Thoracic aorta (tissue), 2 donors: ENCODE measurements around the gene SLC23A2. TPM values are rescaled to one million over a fixed set of nuclear protein-coding genes. Genes with fewer than 3 reads are reported as not detected.
A peak's percentile ranks its signal among the peaks of the same experiment; 100 is the strongest.

Experiments
- ATAC-seq: fragments of 150-250 bp; one replicate; pipeline ENCODE4 v1.8.0; 2017; ENCODE audit warnings: low read depth; ENCODE audit not compliant: insufficient number of reproducible peaks, low FRiP score
- DNase-seq: peaks from one replicate; pipeline ENCODE4 v3.0.0-alpha.2; 2020; ENCODE audit warnings: low spot score
- H3K27ac ChIP-seq, 2 donors: fragments of 200-600 bp; sonication (generic); 1 replicate in 1 of 2; 2 replicates in 1 of 2; pipeline ENCODE4 v1.5.1; 2016; ENCODE audit warnings: mild to moderate bottlenecking in 2 of 2, moderate library complexity in 2 of 2
- H3K27me3 ChIP-seq: fragments of 200-600 bp; sonication (generic); replicated peaks from 2 replicates; pipeline ENCODE4 v1.6.0; 2016; ENCODE audit warnings: mild to moderate bottlenecking; ENCODE audit not compliant: insufficient read depth
- H3K36me3 ChIP-seq: fragments of 200-600 bp; sonication (generic); one replicate; pipeline ENCODE4 v1.5.1; 2016
- H3K4me1 ChIP-seq, 2 donors: fragments of 200-600 bp; sonication (generic); 1 replicate in 1 of 2; 2 replicates in 1 of 2; pipeline versions ENCODE4 v1.5.1 to v1.6.0; 2016; ENCODE audit warnings: low read depth in 2 of 2, mild to moderate bottlenecking in 1 of 2; ENCODE audit not compliant: control insufficient read depth in 1 of 2
- H3K4me3 ChIP-seq: fragments of 200-600 bp; sonication (generic); 2 replicates; pipeline ENCODE4 v1.5.1; 2016; ENCODE audit warnings: mild to moderate bottlenecking
- H3K9me3 ChIP-seq: fragments of 200-600 bp; sonication (generic); 2 replicates; pipeline ENCODE4 v1.5.1; 2016
- total RNA-seq, 2 donors: library from RNA; depleted of rRNA; stranded (reverse); fragments of >200 nt; gene quantifications; one replicate each; pipeline versions ENCODE4 v1.1.0 to v1.2.3, GENCODE V29; 2016
- TF ChIP-seq, protein P1 (sequence below): fragments of 200-600 bp; sonication (generic); IDR thresholded peaks from one replicate; pipeline ENCODE4 v1.5.1; 2019; ENCODE audit warnings: antibody characterized with exemption

SLC23A2 gene
- total RNA-seq, 2 donors from 2014 or later = 32.1 to 51.9 TPM

- no peaks in the 10 kb centered on the region for H3K27me3 ChIP-seq
- no peak overlapping the region for H3K4me3 ChIP-seq
- no peak for ATAC-seq
- H3K27ac ChIP-seq = no peak overlapping the region
- TF ChIP-seq, protein P1, sequence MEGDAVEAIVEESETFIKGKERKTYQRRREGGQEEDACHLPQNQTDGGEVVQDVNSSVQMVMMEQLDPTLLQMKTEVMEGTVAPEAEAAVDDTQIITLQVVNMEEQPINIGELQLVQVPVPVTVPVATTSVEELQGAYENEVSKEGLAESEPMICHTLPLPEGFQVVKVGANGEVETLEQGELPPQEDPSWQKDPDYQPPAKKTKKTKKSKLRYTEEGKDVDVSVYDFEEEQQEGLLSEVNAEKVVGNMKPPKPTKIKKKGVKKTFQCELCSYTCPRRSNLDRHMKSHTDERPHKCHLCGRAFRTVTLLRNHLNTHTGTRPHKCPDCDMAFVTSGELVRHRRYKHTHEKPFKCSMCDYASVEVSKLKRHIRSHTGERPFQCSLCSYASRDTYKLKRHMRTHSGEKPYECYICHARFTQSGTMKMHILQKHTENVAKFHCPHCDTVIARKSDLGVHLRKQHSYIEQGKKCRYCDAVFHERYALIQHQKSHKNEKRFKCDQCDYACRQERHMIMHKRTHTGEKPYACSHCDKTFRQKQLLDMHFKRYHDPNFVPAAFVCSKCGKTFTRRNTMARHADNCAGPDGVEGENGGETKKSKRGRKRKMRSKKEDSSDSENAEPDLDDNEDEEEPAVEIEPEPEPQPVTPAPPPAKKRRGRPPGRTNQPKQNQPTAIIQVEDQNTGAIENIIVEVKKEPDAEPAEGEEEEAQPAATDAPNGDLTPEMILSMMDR = no peak
- H3K36me3 ChIP-seq = no peaks in the 10 kb centered on the region
- H3K4me1 ChIP-seq = peaks cover 7 to 8% of the 10 kb centered on the region in 2 donors
- H3K9me3 ChIP-seq = no peaks in the 10 kb centered on the region
- DNase-seq = no peak
Observed at GRCh38 chr20:4817230-4817671, 184.1 kb downstream of the SLC23A2 start.

GRCh38 chr20:4815628-4816027 lies 185.7 kb downstream of the SLC23A2 start:
- TF ChIP-seq, protein P1 = no peak
- Histone ChIP-seq H3K27ac (no peak overlapping the region), H3K27me3 (no peaks in the 10 kb centered on the region), H3K36me3 (no peaks in the 10 kb centered on the region), H3K4me3 (no peak overlapping the region), H3K4me1 (peaks cover 0 to 13% of the 10 kb centered on the region in 2 donors), H3K9me3 (no peaks in the 10 kb centered on the region)
- DNase-seq (no peak), ATAC-seq (no peak)

- TF ChIP-seq, protein P1 = no peak
- H3K27me3 ChIP-seq = no peaks in the 10 kb centered on the region
- H3K27ac ChIP-seq = peak overlapping the region in 1 of 2 donors; percentile 60
- H3K4me3 ChIP-seq = peak overlapping the region; percentile 56
- H3K36me3 ChIP-seq = no peaks in the 10 kb centered on the region
- no peaks in the 10 kb centered on the region for H3K9me3 ChIP-seq
- peaks cover 0 to 14% of the 10 kb centered on the region in 2 donors for H3K4me1 ChIP-seq
- ATAC-seq = no peak
- DNase-seq = no peak
Observed at GRCh38 chr20:4814696-4815252, 186.5 kb downstream of the SLC23A2 start.

- DNase-seq (no peak), ATAC-seq (no peak)
- Histone ChIP-seq H3K27ac (peak overlapping the region in 1 of 2 donors; percentile 60), H3K4me1 (peaks cover 0 to 14% of the 10 kb centered on the region in 2 donors), H3K27me3 (no peaks in the 10 kb centered on the region), H3K4me3 (peak overlapping the region; percentile 56), H3K36me3 (no peaks in the 10 kb centered on the region), H3K9me3 (no peaks in the 10 kb centered on the region)
- TF ChIP-seq, protein P1 = no peak
Observed at GRCh38 chr20:4813863-4814695, 187.2 kb downstream of the SLC23A2 start.

DNA sequence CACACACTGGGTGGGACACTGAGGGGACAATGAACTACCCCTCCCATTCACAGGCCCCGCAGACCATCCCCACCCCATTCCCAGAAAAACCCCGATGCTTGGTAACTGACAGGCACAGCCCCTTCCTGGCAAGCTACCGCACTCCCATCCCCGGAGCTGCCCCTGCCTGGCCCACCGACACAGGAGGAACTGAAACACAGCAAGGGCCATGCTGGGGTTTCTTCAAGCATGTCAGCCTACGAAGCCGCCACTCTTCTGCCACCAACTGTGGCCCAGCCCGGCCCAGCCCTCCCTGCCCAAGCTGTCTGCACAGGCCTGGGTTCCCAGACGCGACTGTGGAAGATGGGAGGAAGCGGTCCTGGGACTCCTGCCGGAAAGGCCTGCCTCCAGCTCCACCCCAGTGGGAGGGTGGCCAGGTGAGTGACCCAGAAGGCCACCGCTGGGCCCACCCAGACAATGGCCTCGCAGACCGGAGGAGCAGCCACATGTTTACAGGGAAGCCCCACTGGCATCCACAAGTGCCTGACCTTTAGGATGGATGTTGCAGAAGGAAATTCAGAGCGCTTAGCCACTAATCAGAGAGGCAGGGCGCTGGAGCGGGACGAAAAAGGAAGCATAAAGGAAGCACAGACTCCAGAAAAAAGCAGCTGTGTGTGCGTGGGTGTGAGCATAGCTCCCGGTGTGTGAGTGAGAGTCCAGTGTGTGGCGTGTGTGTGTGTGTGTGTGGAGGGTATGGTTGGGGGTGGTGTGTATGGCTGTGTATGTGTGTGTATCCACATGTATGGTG lies 188.0 kb downstream of the SLC23A2 start:
- H3K9me3 ChIP-seq = no peaks in the 10 kb centered on the region
- peak overlapping the region in 1 of 2 donors; percentile 60 for H3K27ac ChIP-seq
- H3K36me3 ChIP-seq = no peaks in the 10 kb centered on the region
- TF ChIP-seq, protein P1 = no peak
- H3K4me1 ChIP-seq = peaks cover 0 to 14% of the 10 kb centered on the region in 2 donors
- no peaks in the 10 kb centered on the region for H3K27me3 ChIP-seq
- DNase-seq = no peak
- H3K4me3 ChIP-seq = peak overlapping the region; percentile 56
- ATAC-seq = no peak
